Measurements from ENCODE around the gene MAPK6. TPM values are rescaled to one million over a fixed set of nuclear protein-coding genes. Genes with fewer than 3 reads are reported as not detected.

MAPK6 gene
- total and polyA plus RNA-seq, 2 of the 4 experiments (the other 2 are of a cell fraction): 22.6 to 60.6 TPM

DNA sequence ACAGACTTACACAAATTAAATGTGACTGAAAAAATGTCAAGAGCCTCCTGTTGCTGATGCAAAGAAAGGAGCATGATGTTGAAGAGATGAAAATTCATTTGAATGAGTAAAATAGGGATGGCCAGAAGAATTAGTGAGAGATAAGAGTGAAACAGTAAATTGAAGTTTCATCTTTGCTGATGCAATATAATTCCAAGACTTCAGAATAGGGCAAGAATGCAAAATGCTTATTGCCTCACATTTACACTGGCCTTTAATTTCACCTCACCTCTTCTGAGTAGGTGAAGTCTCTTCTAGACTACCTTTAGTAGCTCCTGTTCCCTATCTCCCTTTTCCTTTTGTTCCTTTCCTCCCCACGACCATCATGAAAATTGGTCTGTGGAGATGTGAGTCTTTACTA lies 15.3 kb upstream of the MAPK6 start:
- Histone ChIP-seq H3K4me3 (ENCODE audit: insufficient read depth, low read depth, low read length) (no peak overlapping the region), H3K9me1 (ENCODE audit: insufficient read depth, low read length) (0 out of 2 replicates have a peak, but pooled peaks cover 4% of the 10 kb centered on the region), H2AFZ (replicated peaks; ENCODE audit: low read length, poor library complexity) (no peak overlapping the region), H3K18ac (ENCODE audit: low read depth, low read length) (no peak overlapping the region), H3K56ac (ENCODE audit: extremely low read depth, insufficient read depth, low read length) (no peak overlapping the region), H2BK120ac (ENCODE audit: low read depth, low read length) (no peak overlapping the region), H3K14ac (replicated peaks; ENCODE audit: low read depth, low read length) (no peak overlapping the region), H3K9me3 (ENCODE audit: control insufficient read depth, insufficient read depth, low read length) (no peaks in the 10 kb centered on the region), H3K9ac (ENCODE audit: low read depth, low read length) (no peak overlapping the region), H4K8ac (ENCODE audit: low read depth in 2 of 2, low read length in 2 of 2) (no peak overlapping the region), H3K4me2 (ENCODE audit: low read depth, low read length) (no peak overlapping the region), H4K91ac (ENCODE audit: insufficient read depth, low read depth, low read length) (no peak overlapping the region), H3K23ac (ENCODE audit: low read depth, low read length) (no peak overlapping the region), H2BK5ac (ENCODE audit: low read depth, low read length, poor library complexity, severe bottlenecking) (no peak overlapping the region), H3K27ac (ENCODE audit: insufficient read depth, low read length) (no peak overlapping the region), H2AK9ac (replicated peaks; ENCODE audit: low read depth, low read length, poor library complexity) (no peak overlapping the region), H2BK15ac (ENCODE audit: low read depth, low read length) (no peak overlapping the region), H3K79me1 (ENCODE audit: low read depth in 1 of 2, low read length in 2 of 2) (no peaks in the 10 kb centered on the region), H3K4ac (ENCODE audit: low read depth, low read length) (no peak overlapping the region), H2AK5ac (ENCODE audit: low read depth, low read length) (no peak overlapping the region), H3K4me1 (ENCODE audit: control insufficient read depth, insufficient read depth, low read length) (peaks cover 4% of the 10 kb centered on the region; the same call in 1 of the 2 replicates), H3K36me3 (ENCODE audit: control insufficient read depth, insufficient read depth, low read length) (no peaks in the 10 kb centered on the region), H4K20me1 (ENCODE audit: insufficient read depth, low read length) (no peaks in the 10 kb centered on the region), H3K27me3 (ENCODE audit: control insufficient read depth, insufficient read depth, low read length) (no peaks in the 10 kb centered on the region), H4K5ac (ENCODE audit: low read depth, low read length) (no peak overlapping the region), H2BK20ac (ENCODE audit: low read depth, low read length) (no peak overlapping the region)
- TF ChIP-seq MAFK (IDR thresholded peaks at IDR 0.05; ENCODE audit: low read depth, low read length) (no peak), CEBPB (IDR thresholded peaks at IDR 0.05; ENCODE audit: low read depth, low read length) (0 out of 2 replicates have a peak, but pooled peaks have one; percentile 18)
- BruUV-seq (replicated peaks): no TSS peak
- intact Hi-C loops (cut with micrococcal nuclease) (no loop called here), in situ Hi-C loops (cut with MboI; ENCODE audit: low sequenced_read_pairs) (loop anchor here (25.0 kb wide), 1 partner anchor 659 kb away; no protein-coding TSS in a partner anchor), dilution Hi-C loops (cut with HindIII; ENCODE audit: low sequenced_read_pairs, unreplicated experiment) (no loop called here)
- no peak for DNase-seq
- ATAC-seq (ENCODE audit: low read depth): no peak
- ChIA-PET POLR2A (ENCODE audit: unreplicated experiment) (interaction anchor here (1.1 kb wide), 1 partner anchor 18 kb away, joined by 4 read pairs; no protein-coding TSS in a partner anchor), CTCF (interaction anchor here (0.7 kb wide), 1 partner anchor 53 kb away, joined by 5 read pairs; no protein-coding TSS in a partner anchor)
- WGBS, 2 experiments (ENCODE audit: extremely low coverage in 2 of 2, insufficient read length in 1 of 2): no CpG with 5 or more reads among the region's 1 CpG

All from IMR-90 (cell line).